Measurements from ENCODE around the gene TRAPPC6A.

TRAPPC6A gene

DNA sequence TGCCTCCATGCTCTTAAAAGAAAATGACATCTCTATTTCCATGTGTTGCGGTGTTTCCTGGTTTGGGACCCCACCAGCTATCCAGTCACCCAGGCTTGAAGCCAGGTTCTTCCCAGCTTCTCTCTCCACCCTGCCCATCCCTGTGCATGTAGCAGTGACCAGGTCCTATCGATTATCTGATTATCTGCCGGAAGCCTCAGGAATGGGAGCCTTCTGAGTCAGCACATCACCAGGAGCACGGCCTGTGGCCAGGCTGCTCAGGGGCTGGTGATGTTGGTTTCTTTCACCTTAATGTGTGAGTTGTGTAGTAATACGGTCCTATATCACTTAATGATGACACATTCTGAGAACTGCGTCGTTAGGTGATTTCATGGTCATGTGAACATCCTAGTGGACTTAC lies 51.4 kb downstream of the TRAPPC6A start:
- H3K79me2 ChIP-seq (ENCODE audit: insufficient read depth, low read length) = 0 out of 2 replicates have a peak, but pooled peaks cover 4% of the 10 kb centered on the region
- no peak overlapping the region for H3K9ac ChIP-seq (ENCODE audit: low read length)
- H3K4me2 ChIP-seq (ENCODE audit: low read length) = no peak overlapping the region
- H2AFZ ChIP-seq (ENCODE audit: low read length) = no peak overlapping the region
- no peak overlapping the region for H3K4me3 ChIP-seq (ENCODE audit: low read depth, low read length, poor library complexity, severe bottlenecking)
- no peaks in the 10 kb centered on the region for H3F3A ChIP-seq (ENCODE audit: insufficient read depth, low read length)
- H4K20me1 ChIP-seq (ENCODE audit: insufficient read depth, low read length) = no peaks in the 10 kb centered on the region
- no peaks in the 10 kb centered on the region for H3K9me2 ChIP-seq (ENCODE audit: low read depth, low read length)
- peaks cover 4% of the 10 kb centered on the region; the same call in 1 of the 2 replicates for H3K36me3 ChIP-seq (ENCODE audit: insufficient read depth, low read length)
- no peaks in the 10 kb centered on the region for H3K27me3 ChIP-seq (ENCODE audit: insufficient read depth, low read length)
- TF ChIP-seq EZH2 (IDR thresholded peaks at IDR 0.05; ENCODE audit: borderline replicate concordance, low read length) = no peak
- TF ChIP-seq, protein P1, sequence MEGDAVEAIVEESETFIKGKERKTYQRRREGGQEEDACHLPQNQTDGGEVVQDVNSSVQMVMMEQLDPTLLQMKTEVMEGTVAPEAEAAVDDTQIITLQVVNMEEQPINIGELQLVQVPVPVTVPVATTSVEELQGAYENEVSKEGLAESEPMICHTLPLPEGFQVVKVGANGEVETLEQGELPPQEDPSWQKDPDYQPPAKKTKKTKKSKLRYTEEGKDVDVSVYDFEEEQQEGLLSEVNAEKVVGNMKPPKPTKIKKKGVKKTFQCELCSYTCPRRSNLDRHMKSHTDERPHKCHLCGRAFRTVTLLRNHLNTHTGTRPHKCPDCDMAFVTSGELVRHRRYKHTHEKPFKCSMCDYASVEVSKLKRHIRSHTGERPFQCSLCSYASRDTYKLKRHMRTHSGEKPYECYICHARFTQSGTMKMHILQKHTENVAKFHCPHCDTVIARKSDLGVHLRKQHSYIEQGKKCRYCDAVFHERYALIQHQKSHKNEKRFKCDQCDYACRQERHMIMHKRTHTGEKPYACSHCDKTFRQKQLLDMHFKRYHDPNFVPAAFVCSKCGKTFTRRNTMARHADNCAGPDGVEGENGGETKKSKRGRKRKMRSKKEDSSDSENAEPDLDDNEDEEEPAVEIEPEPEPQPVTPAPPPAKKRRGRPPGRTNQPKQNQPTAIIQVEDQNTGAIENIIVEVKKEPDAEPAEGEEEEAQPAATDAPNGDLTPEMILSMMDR (IDR thresholded peaks at IDR 0.05; ENCODE audit: low read length) = no peak
- H3K4me1 ChIP-seq (ENCODE audit: insufficient read depth, low read length, severe bottlenecking) = peaks cover 25% of the 10 kb centered on the region
- no peak overlapping the region for H3K27ac ChIP-seq (ENCODE audit: low read depth, low read length, poor library complexity, severe bottlenecking)
- no peaks in the 10 kb centered on the region for H3K9me3 ChIP-seq (ENCODE audit: low read length)

DNA sequence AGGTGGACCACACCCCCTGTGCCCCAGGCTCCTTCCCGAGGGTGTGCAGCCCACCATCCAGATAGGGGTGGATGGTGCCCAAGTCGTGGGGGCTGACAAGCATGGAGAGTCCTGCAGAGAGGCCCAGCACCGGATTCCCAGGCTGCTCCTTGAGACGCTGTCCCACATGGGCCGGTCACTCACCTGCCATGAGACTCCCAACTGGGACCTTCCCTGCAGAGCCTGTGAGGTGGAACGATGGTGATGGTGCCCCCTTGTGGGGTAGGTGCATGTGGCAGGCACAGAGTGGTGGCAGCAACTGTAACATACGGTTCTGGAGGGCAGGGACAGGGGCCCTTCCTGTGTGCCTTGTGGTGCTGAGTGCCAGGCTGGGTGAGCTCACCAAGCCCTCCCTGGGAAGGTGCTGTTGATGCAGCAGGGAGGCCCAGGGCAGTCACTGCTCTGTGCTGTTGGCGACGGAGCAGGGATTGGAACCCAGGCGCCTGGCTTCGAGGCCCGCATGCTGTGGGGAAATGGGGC lies 52.0 kb downstream of the TRAPPC6A start:
- H3K9me2 ChIP-seq (ENCODE audit: low read depth, low read length) = no peaks in the 10 kb centered on the region
- H4K20me1 ChIP-seq (ENCODE audit: insufficient read depth, low read length) = no peaks in the 10 kb centered on the region
- H3K36me3 ChIP-seq (ENCODE audit: insufficient read depth, low read length) = peaks cover 4% of the 10 kb centered on the region; the same call in 1 of the 2 replicates
- H3K9ac ChIP-seq (ENCODE audit: low read length) = no peak overlapping the region
- no peaks in the 10 kb centered on the region for H3F3A ChIP-seq (ENCODE audit: insufficient read depth, low read length)
- peaks cover 31% of the 10 kb centered on the region for H3K4me1 ChIP-seq (ENCODE audit: insufficient read depth, low read length, severe bottlenecking)
- no peaks in the 10 kb centered on the region for H3K27me3 ChIP-seq (ENCODE audit: insufficient read depth, low read length)
- TF ChIP-seq, protein P1 (IDR thresholded peaks at IDR 0.05; ENCODE audit: low read length) = peak; percentile 95
- TF ChIP-seq EZH2 (IDR thresholded peaks at IDR 0.05; ENCODE audit: borderline replicate concordance, low read length) = no peak
- no peak overlapping the region for H3K27ac ChIP-seq (ENCODE audit: low read depth, low read length, poor library complexity, severe bottlenecking)
- no peaks in the 10 kb centered on the region for H3K9me3 ChIP-seq (ENCODE audit: low read length)
- peak overlapping the region; percentile 7; the same call in 1 of the 2 replicates for H3K4me2 ChIP-seq (ENCODE audit: low read length)
- no peak overlapping the region for H3K4me3 ChIP-seq (ENCODE audit: low read depth, low read length, poor library complexity, severe bottlenecking)
- H2AFZ ChIP-seq (ENCODE audit: low read length) = no peak overlapping the region
- 0 out of 2 replicates have a peak, but pooled peaks cover 4% of the 10 kb centered on the region for H3K79me2 ChIP-seq (ENCODE audit: insufficient read depth, low read length)

DNA sequence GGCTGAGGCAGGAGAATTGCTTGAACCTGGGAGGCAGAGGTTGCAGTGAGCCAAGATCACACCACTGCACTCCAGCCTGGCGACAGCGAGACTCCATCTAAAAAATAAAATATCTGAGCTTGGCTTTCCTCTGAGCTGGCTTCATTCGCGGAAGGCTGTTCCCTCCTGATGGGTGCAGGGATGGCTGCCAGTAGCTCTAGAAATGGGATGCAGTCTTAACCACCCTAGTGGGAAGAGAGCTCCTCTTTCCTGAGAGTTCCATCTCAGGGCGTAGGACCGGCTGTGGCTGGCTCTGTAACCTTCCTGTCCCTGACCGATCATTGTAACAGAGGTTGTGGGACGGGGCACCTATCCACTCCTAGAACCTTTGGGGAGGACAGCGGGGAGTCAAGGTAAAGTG lies 52.7 kb downstream of the TRAPPC6A start:
- Histone ChIP-seq H3K79me2 (ENCODE audit: insufficient read depth, low read length) (0 out of 2 replicates have a peak, but pooled peaks cover 4% of the 10 kb centered on the region), H3K4me1 (ENCODE audit: insufficient read depth, low read length, severe bottlenecking) (peaks cover 28% of the 10 kb centered on the region), H3K4me3 (ENCODE audit: low read depth, low read length, poor library complexity, severe bottlenecking) (no peak overlapping the region), H3K4me2 (ENCODE audit: low read length) (no peak overlapping the region), H3K9me2 (ENCODE audit: low read depth, low read length) (no peaks in the 10 kb centered on the region), H3K9me3 (ENCODE audit: low read length) (no peaks in the 10 kb centered on the region), H3K36me3 (ENCODE audit: insufficient read depth, low read length) (peaks cover 4% of the 10 kb centered on the region; the same call in 1 of the 2 replicates), H2AFZ (ENCODE audit: low read length) (no peak overlapping the region), H4K20me1 (ENCODE audit: insufficient read depth, low read length) (no peaks in the 10 kb centered on the region), H3K9ac (ENCODE audit: low read length) (no peak overlapping the region), H3K27me3 (ENCODE audit: insufficient read depth, low read length) (no peaks in the 10 kb centered on the region), H3K27ac (ENCODE audit: low read depth, low read length, poor library complexity, severe bottlenecking) (no peak overlapping the region), H3F3A (ENCODE audit: insufficient read depth, low read length) (no peaks in the 10 kb centered on the region)
- TF ChIP-seq EZH2 (IDR thresholded peaks at IDR 0.05; ENCODE audit: borderline replicate concordance, low read length) = no peak
- TF ChIP-seq, protein P1 (IDR thresholded peaks at IDR 0.05; ENCODE audit: low read length) = no peak

Data from OCI-LY1 (cell line).